Measurements from ENCODE around the gene PLPP2. TPM values are rescaled to one million over a fixed set of nuclear protein-coding genes. Genes with fewer than 3 reads are reported as not detected.

Gene PLPP2
- total and polyA plus RNA-seq, 2 of the 13 experiments (the other 11 are each of a cell fraction or from before 2014, with no cell fraction given): not detected

DNA sequence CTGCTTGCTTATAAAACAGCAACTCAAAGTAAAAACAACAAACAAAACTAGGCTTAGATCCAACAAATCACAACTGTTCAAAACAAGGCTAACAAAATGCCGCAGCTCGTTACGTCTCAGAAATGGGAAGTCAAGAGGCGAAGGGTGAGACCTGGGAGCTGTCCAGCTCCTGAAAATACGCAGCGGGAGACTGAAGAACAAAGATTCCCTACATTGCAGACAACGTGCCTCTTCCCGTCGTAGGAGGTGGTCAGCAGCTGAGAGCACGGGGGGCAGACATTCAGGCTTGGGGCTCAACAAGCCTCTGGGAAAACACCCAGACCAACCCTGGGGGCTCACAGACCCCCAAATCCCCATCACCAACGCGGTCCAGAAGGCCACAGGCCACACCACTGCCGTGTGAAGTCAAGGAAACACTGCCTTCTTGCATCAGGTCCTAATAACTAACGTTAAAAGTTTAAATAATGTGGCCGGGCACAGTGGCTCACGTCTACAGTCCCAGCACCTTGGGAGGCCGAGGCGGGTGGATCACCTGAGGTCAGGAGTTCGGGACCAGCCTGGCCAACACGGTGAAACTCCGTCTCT, 13.5 kb downstream of the PLPP2 start:
- H4K20me1 ChIP-seq (ENCODE audit: insufficient read depth, low read length): no peaks in the 10 kb centered on the region
- ChIA-PET POLR2A (no interaction called here), CTCF (ENCODE audit: low intra/inter-chr PET ratio, low total read pairs) (no interaction called here)
- H3K4me3 ChIP-seq (replicated peaks in 1 of 3; ENCODE audit: insufficient read depth in 1 of 3, low read depth in 2 of 3, low read length in 3 of 3): no peak overlapping the region
- H3K9me3 ChIP-seq (ENCODE audit: low read length): no peaks in the 10 kb centered on the region
- H3K9ac ChIP-seq (ENCODE audit: insufficient read depth, low read depth, low read length): no peak overlapping the region
- peaks cover 4 to 34% of the 10 kb centered on the region in 2 experiments; a peak in 4 of 5 replicates for H3K27me3 ChIP-seq (ENCODE audit: control insufficient read depth in 1 of 2, insufficient read depth in 2 of 2, low read length in 2 of 2)
- H3K4me1 ChIP-seq (ENCODE audit: insufficient read depth, low read length): no peaks in the 10 kb centered on the region
- H3K4me2 ChIP-seq (ENCODE audit: low read depth, low read length): no peak overlapping the region
- H3K27ac ChIP-seq (ENCODE audit: extremely low read length, insufficient read depth, low read length): no peak overlapping the region
- intact Hi-C loops (cut with micrococcal nuclease; ENCODE audit: unreplicated experiment) (no loop called here), in situ Hi-C loops (cut with HindIII; ENCODE audit: extremely low pct_ligation_motif_present, low pct_unique_long_range_greater_than_20kb) (no loop called here)
- H3K79me2 ChIP-seq (ENCODE audit: insufficient read depth, low read length): no peaks in the 10 kb centered on the region
- DNase-seq (ENCODE audit: low spot score) (no peak), ATAC-seq (no peak), FAIRE-seq (no peak)
- no TSS peak for BruUV-seq (replicated peaks)
- H2AFZ ChIP-seq (ENCODE audit: low read length): no peak overlapping the region
- WGBS (ENCODE audit: low lambda C conversion rate): 32% methylated on average over 21 of the region's 21 CpGs
- H3K36me3 ChIP-seq (replicated peaks in 1 of 2; ENCODE audit: control insufficient read depth in 1 of 2, insufficient read depth in 2 of 2, low read length in 2 of 2): no peaks in the 10 kb centered on the region
- no peak for TF ChIP-seq ZBTB8A (CRISPR knock-in tag; IDR thresholded peaks at IDR 0.05; ENCODE audit: borderline replicate concordance, low read depth)
- peak; percentile 77 to 97 for TF ChIP-seq REST (IDR thresholded peaks at IDR 0.05; ENCODE audit: borderline replicate concordance in 1 of 2, low read depth in 1 of 2, low read length in 2 of 2)
- TF ChIP-seq EHMT2 (IDR thresholded peaks at IDR 0.05; ENCODE audit: borderline replicate concordance, low read depth, low read length): peak; percentile 91
- TF ChIP-seq FOXK1 (CRISPR knock-in tag; IDR thresholded peaks at IDR 0.05; ENCODE audit: borderline replicate concordance, low read depth): peak; percentile 23; the same call in 1 of the 2 replicates
- TF ChIP-seq ZSCAN9 (CRISPR knock-in tag; IDR thresholded peaks at IDR 0.05; ENCODE audit: borderline replicate concordance): 0 out of 2 replicates have a peak, but pooled peaks have one; percentile 42
- TF ChIP-seq TBX3 (IDR thresholded peaks at IDR 0.05; ENCODE audit: borderline replicate concordance): no peak
- 0 out of 2 replicates have a peak, but pooled peaks have one; percentile 22 for TF ChIP-seq ARID5B (CRISPR knock-in tag; IDR thresholded peaks at IDR 0.05)
- no peak for TF ChIP-seq ZGPAT (CRISPR knock-in tag; IDR thresholded peaks at IDR 0.05)
- peak; percentile 96 for TF ChIP-seq MIER2 (CRISPR knock-in tag; IDR thresholded peaks at IDR 0.05)
- TF ChIP-seq, protein P1, sequence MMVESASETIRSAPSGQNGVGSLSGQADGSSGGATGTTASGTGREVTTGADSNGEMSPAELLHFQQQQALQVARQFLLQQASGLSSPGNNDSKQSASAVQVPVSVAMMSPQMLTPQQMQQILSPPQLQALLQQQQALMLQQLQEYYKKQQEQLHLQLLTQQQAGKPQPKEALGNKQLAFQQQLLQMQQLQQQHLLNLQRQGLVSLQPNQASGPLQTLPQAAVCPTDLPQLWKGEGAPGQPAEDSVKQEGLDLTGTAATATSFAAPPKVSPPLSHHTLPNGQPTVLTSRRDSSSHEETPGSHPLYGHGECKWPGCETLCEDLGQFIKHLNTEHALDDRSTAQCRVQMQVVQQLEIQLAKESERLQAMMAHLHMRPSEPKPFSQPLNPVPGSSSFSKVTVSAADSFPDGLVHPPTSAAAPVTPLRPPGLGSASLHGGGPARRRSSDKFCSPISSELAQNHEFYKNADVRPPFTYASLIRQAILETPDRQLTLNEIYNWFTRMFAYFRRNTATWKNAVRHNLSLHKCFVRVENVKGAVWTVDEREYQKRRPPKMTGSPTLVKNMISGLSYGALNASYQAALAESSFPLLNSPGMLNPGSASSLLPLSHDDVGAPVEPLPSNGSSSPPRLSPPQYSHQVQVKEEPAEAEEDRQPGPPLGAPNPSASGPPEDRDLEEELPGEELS (CRISPR knock-in tag; IDR thresholded peaks at IDR 0.05): no peak
- TF ChIP-seq YY1 (IDR thresholded peaks at IDR 0.05; ENCODE audit: insufficient read depth, insufficient replicate concordance, low read depth, low read length): no peak
- TF ChIP-seq ZNF660 (CRISPR knock-in tag; IDR thresholded peaks at IDR 0.05; ENCODE audit: borderline replicate concordance, low read depth): no peak
